ENCODE results near the gene DDA1. TPM values are rescaled to one million over a fixed set of nuclear protein-coding genes. Genes with fewer than 3 reads are reported as not detected.
A peak's percentile ranks its signal among the peaks of the same experiment; 100 is the strongest.

DDA1 gene
- total and polyA plus RNA-seq, 10 of the 15 experiments (the other 5 are each of a cell fraction or from before 2014, with no cell fraction given) = 0.76 to 71.0 (median 39.4) TPM

DNA sequence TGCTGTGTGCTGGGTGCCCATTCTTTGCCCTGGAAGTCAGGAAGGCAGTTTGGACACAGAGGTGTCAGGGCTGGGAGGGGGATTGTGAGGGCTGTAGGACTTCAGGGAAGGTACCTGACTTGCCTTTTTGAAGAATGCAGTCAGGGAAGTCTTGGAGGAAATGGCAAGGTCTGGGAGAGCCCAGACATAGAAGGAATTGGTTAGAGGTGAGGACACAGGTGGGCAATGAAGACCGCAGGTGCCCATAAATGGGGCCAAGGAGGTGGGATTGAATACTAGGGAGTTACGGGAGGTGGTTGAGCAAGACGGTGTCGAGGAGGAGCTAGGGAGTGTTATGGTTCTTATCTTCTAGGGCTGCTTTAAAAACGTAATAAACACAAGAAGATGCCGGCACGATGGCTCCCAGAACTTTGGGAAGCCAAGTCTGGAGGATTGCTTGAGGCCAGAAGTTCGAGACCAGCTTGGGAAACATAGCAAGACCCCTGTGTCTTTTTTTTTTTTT is 1.4 kb upstream of the DDA1 start:
- H3K27ac ChIP-seq (ENCODE audit: control insufficient read depth, insufficient read depth) = no peak overlapping the region
- ATAC-seq (no peak), DNase-seq (ENCODE audit: low read depth, low spot score) (no peak), FAIRE-seq (no peak)
- CTCF ChIA-PET = interaction anchor here (0.7 to 1.8 kb wide), 2 partner anchors 78 to 309 kb away, joined by 3 to 9 read pairs; no protein-coding TSS in a partner anchor
- peaks cover 39% of the 10 kb centered on the region for H3K79me2 ChIP-seq (ENCODE audit: control insufficient read depth, insufficient read depth, low read length)
- H3K9me3 ChIP-seq (replicated peaks; ENCODE audit: control insufficient read depth, insufficient read depth, low read length) = no peaks in the 10 kb centered on the region
- WGBS (ENCODE audit: insufficient coverage, insufficient replicate concordance, low lambda C conversion rate, missing lambda C conversion rate) = 75% methylated on average over 8 of the region's 8 CpGs
- H3K4me1 ChIP-seq (ENCODE audit: control insufficient read depth, insufficient read depth, low read length) = peaks cover 24% of the 10 kb centered on the region
- RAD21 ChIA-PET (ENCODE audit: unreplicated experiment) = interaction anchor here (0.5 to 1.5 kb wide), 2 partner anchors 111 to 199 kb away, joined by 3 read pairs; no protein-coding TSS in a partner anchor
- TF ChIP-seq RB1 (IDR thresholded peaks at IDR 0.05; ENCODE audit: borderline replicate concordance) (no peak), ZSCAN29 (IDR thresholded peaks at IDR 0.05) (no peak), ZNF274 (IDR thresholded peaks at IDR 0.05; ENCODE audit: insufficient read depth, insufficient read length) (no peak), KAT2A (conservative IDR thresholded peaks at IDR 0.05; ENCODE audit: control insufficient read depth, low read depth, low read length) (no peak), IKZF1 (conservative IDR thresholded peaks at IDR 0.05) (no peak), PRDM15 (CRISPR knock-in tag; IDR thresholded peaks at IDR 0.05) (no peak), E2F4 (IDR thresholded peaks at IDR 0.05; ENCODE audit: low read depth, low read length) (no peak), ZNF24 (IDR thresholded peaks at IDR 0.05) (no peak)
- peak overlapping the region; percentile 25 for H3K4me2 ChIP-seq (ENCODE audit: control insufficient read depth, insufficient read depth)
- BruUV-seq (replicated peaks) = no TSS peak
- in situ Hi-C loops (cut with MboI) (no loop called here), intact Hi-C loops (cut with micrococcal nuclease; ENCODE audit: unreplicated experiment) (loop anchor here (10.0 kb wide), 1 partner anchor 413 kb away; no protein-coding TSS in a partner anchor)
- SMC1A ChIA-PET (ENCODE audit: uncharacterized antibody, unreplicated experiment) = interaction anchor here (2.0 kb wide), 1 partner anchor 15 kb away, joined by 5 read pairs; no protein-coding TSS in a partner anchor
- H3K4me3 ChIP-seq = no peak overlapping the region
- peaks cover 0 to 5% of the 10 kb centered on the region in 2 experiments; a peak in 1 of 4 replicates for H3K36me3 ChIP-seq (ENCODE audit: control insufficient read depth in 2 of 2, insufficient read depth in 2 of 2, low read length in 1 of 2)
- peaks cover 3% of the 10 kb centered on the region; the same call in 1 of the 2 replicates for H4K20me1 ChIP-seq (ENCODE audit: control insufficient read depth, insufficient read depth)
- no peak overlapping the region for H3K9ac ChIP-seq (ENCODE audit: control insufficient read depth, insufficient read depth, low read length)
- POLR2A ChIA-PET = interaction anchor here (0.6 to 2.9 kb wide), 3 partner anchors 24 to 97 kb away, joined by 4 to 24 read pairs (median 6); partner anchors contain the start of genes ANO8 and BST2
- no peak overlapping the region for H2AFZ ChIP-seq (ENCODE audit: control insufficient read depth, low read depth, low read length)
- H3K27me3 ChIP-seq (replicated peaks in 1 of 2; ENCODE audit: control insufficient read depth in 2 of 2, insufficient read depth in 2 of 2, low read length in 1 of 2) = no peaks in the 10 kb centered on the region

Measured in GM12878 (cell line).